T-helper 1 cell treated with Interleukin-12 subunit alpha and Interleukin-12 subunit beta and Interleukin-4 antibody, amounts not matched to agents 30 ng/mL and 1 ng/mL, for 36 hours (primary cell): ENCODE measurements around the gene TPM1. TPM values are rescaled to one million over a fixed set of nuclear protein-coding genes. Genes with fewer than 3 reads are reported as not detected.

Experiments
- intact Hi-C: fragments of 100-400 bp; cut with micrococcal nuclease; formaldehyde crosslinking; loops from one replicate; pipeline ENCODE4 v1.15.1; 2024
- total RNA-seq: library from RNA; stranded (reverse); gene quantifications from 2 replicates; pipeline ENCODE4 v1.2.3, GENCODE V29; 2022

Gene TPM1
- total RNA-seq, 1 donor from 2014 or later, result 8.3 TPM

GRCh38 chr15:63052961-63053698, 10.6 kb downstream of the TPM1 start:
- intact Hi-C loops, result no loop called here

GRCh38 chr15:63054281-63054683, 11.7 kb downstream of the TPM1 start:
- intact Hi-C loops, result no loop called here

- intact Hi-C loops, result no loop called here
Measured at GRCh38 chr15:63054985-63055384, 12.4 kb downstream of the TPM1 start.

GRCh38 chr15:63056829-63057228, 14.3 kb downstream of the TPM1 start:
- intact Hi-C loops, result no loop called here

- intact Hi-C loops, result no loop called here
Measured at GRCh38 chr15:63057468-63058345, 15.2 kb downstream of the TPM1 start.

GRCh38 chr15:63059075-63059474, 16.5 kb downstream of the TPM1 start:
- intact Hi-C loops, result no loop called here

- intact Hi-C loops, result no loop called here
Measured at GRCh38 chr15:63059573-63060216, 17.1 kb downstream of the TPM1 start.

- intact Hi-C loops, result no loop called here
Measured at GRCh38 chr15:63060699-63061098, 18.2 kb downstream of the TPM1 start.

GRCh38 chr15:63061975-63062374, 19.4 kb downstream of the TPM1 start:
- intact Hi-C loops, result no loop called here

- intact Hi-C loops, result no loop called here
Measured at GRCh38 chr15:63063164-63063756, 20.7 kb downstream of the TPM1 start.

- intact Hi-C loops, result no loop called here
Measured at GRCh38 chr15:63063877-63064409, 21.4 kb downstream of the TPM1 start.

- intact Hi-C loops, result no loop called here
Measured at GRCh38 chr15:63065262-63066221, 23.0 kb downstream of the TPM1 start.

- intact Hi-C loops, result no loop called here
Measured at GRCh38 chr15:63066272-63066671, 23.7 kb downstream of the TPM1 start.

GRCh38 chr15:63067306-63067705, 24.8 kb downstream of the TPM1 start:
- intact Hi-C loops, result no loop called here

GRCh38 chr15:63067976-63068743, 25.6 kb downstream of the TPM1 start:
- intact Hi-C loops, result no loop called here

GRCh38 chr15:63069616-63070090, 27.1 kb downstream of the TPM1 start:
- intact Hi-C loops, result no loop called here

GRCh38 chr15:63070681-63071129, 28.2 kb downstream of the TPM1 start:
- intact Hi-C loops, result no loop called here

GRCh38 chr15:63071288-63071909, 28.9 kb downstream of the TPM1 start:
- intact Hi-C loops, result no loop called here
